Sigmoid colon (tissue), 7 donors: ENCODE data around the gene CD99L2. TPM values are rescaled to one million over a fixed set of nuclear protein-coding genes. Genes with fewer than 3 reads are reported as not detected.

ENCODE experiments used
- DNase-seq: peaks from one replicate; pipeline ENCODE4 v3.0.0-alpha.2; 2019
- H3K27ac ChIP-seq, 4 donors: fragments of 200-600 bp; sonication (generic); one replicate each; pipeline ENCODE4 v1.5.1; 2016 to 2019; ENCODE audit warnings: mild to moderate bottlenecking in 1 of 4
- H3K27me3 ChIP-seq, 3 donors: fragments of 200-600 bp; sonication (generic); one replicate each; pipeline ENCODE4 v1.5.1; 2019; ENCODE audit warnings: mild to moderate bottlenecking in 1 of 3
- H3K36me3 ChIP-seq, 4 donors: fragments of 200-600 bp; sonication (generic); one replicate each; pipeline ENCODE4 v1.5.1; 2016 to 2019
- H3K4me1 ChIP-seq, 4 donors: fragments of 200-600 bp; sonication (generic); one replicate each; pipeline ENCODE4 v1.5.1; 2017 to 2019
- H3K4me3 ChIP-seq, 4 donors: fragments of 200-600 bp; sonication (generic); one replicate each; pipeline ENCODE4 v1.5.1; 2017 to 2019; ENCODE audit warnings: mild to moderate bottlenecking in 2 of 4, moderate library complexity in 1 of 4
- H3K9me3 ChIP-seq, 4 donors: fragments of 200-600 bp in 3 of 4; sonication (generic) in 3 of 4; one replicate each; pipeline versions ENCODE4 v1.5.1 to v1.6.1; 2013 to 2019
- CTCF ChIP-seq, 4 experiments: fragments of 450-650 bp in 3 of 4; fragments of 200-600 bp in 1 of 4; IDR thresholded peaks; one replicate each; pipeline ENCODE4 v1.5.1; 2016 to 2019; ENCODE audit warnings: antibody characterized with exemption in 4 of 4, mild to moderate bottlenecking in 3 of 4, moderate library complexity in 2 of 4
- EP300 ChIP-seq, 4 donors: sonication (generic); formaldehyde crosslinking; IDR thresholded peaks; one replicate each; pipeline ENCODE4 v1.6.1; 2017; ENCODE audit warnings: antibody characterized with exemption in 4 of 4
- POLR2A ChIP-seq, 2 donors: fragments of 450-650 bp; IDR thresholded peaks; one replicate each; pipeline ENCODE4 v1.6.1; 2016; ENCODE audit warnings: antibody characterized with exemption in 2 of 2, mild to moderate bottlenecking in 2 of 2, moderate library complexity in 2 of 2
- POLR2AphosphoS5 ChIP-seq, 4 donors: sonication (generic); formaldehyde crosslinking; IDR thresholded peaks; one replicate each; pipeline ENCODE4 v1.6.1; 2017; ENCODE audit warnings: antibody characterized with exemption in 4 of 4
- WGBS, 2 donors: extraction: QIAGEN DNeasy Blood & Tissue Kit; methylation state at CpG; one replicate each; pipeline ENCODE4 v1.1.7; 2013; 5-methylcytosine and 5-hydroxymethylcytosine counted together
- intact Hi-C: fragments of 100-400 bp; cut with DNase I; formaldehyde crosslinking; loops from one replicate; pipeline ENCODE4 v1.15.1; 2023
- polyA plus RNA-seq, 3 donors: library from polyadenylated mRNA; stranded (reverse); fragments of 200-250 nt; gene quantifications; one replicate each; pipeline ENCODE4 v1.2.3, GENCODE V29; 2013
- total RNA-seq, 4 donors: library from RNA; depleted of rRNA; stranded (reverse); fragments of >200 nt; gene quantifications; one replicate each; pipeline ENCODE4 v1.1.0, GENCODE V29; 2016
- donor health status: healthy with polysubstance abuse.
- donor health status: Bipolar disorder and iron deficiency.
- donor health status: healthy.

Gene CD99L2
- total and polyA plus RNA-seq, 7 donors = 4.8 to 62.6 (median 55.8) TPM

GRCh38 chrX:150907474-150907873 lies 9.0 kb upstream of the CD99L2 start:
- intact Hi-C loops = loop anchor here (10.0 kb wide), 1 partner anchor 177 kb away; no protein-coding TSS in a partner anchor
- H3K4me1 ChIP-seq = no peaks in the 10 kb centered on the region
- H3K27me3 ChIP-seq = no peaks in the 10 kb centered on the region
- no peaks in the 10 kb centered on the region for H3K9me3 ChIP-seq
- H3K36me3 ChIP-seq = no peaks in the 10 kb centered on the region
- no peak overlapping the region for H3K27ac ChIP-seq
- TF ChIP-seq EP300 (IDR thresholded peaks at IDR 0.05) (no peak), CTCF (IDR thresholded peaks at IDR 0.05) (no peak), POLR2AphosphoS5 (IDR thresholded peaks at IDR 0.05) (no peak), POLR2A (IDR thresholded peaks at IDR 0.05) (no peak)
- no peak for DNase-seq
- 88 to 92% methylated on average over 7 of the region's 7 CpGs for WGBS, 2 donors
- no peak overlapping the region for H3K4me3 ChIP-seq

- no peaks in the 10 kb centered on the region for H3K4me1 ChIP-seq
- H3K27me3 ChIP-seq = no peaks in the 10 kb centered on the region
- TF ChIP-seq POLR2A (IDR thresholded peaks at IDR 0.05) = no peak
- TF ChIP-seq CTCF (IDR thresholded peaks at IDR 0.05) = no peak
- no peak for TF ChIP-seq EP300 (IDR thresholded peaks at IDR 0.05)
- TF ChIP-seq POLR2AphosphoS5 (IDR thresholded peaks at IDR 0.05) = no peak
- no peaks in the 10 kb centered on the region for H3K36me3 ChIP-seq
- DNase-seq = no peak
- H3K4me3 ChIP-seq = no peak overlapping the region
- no peak overlapping the region for H3K27ac ChIP-seq
- intact Hi-C loops = loop anchor here (10.0 kb wide), 1 partner anchor 178 kb away; no protein-coding TSS in a partner anchor
- no peaks in the 10 kb centered on the region for H3K9me3 ChIP-seq
- WGBS, 2 donors = 59 to 81% methylated on average over 6 of the region's 6 CpGs
These were observed 8.2 kb upstream of the CD99L2 start for GRCh38 chrX:150906694-150907093.

GRCh38 chrX:150905293-150905692 lies 6.8 kb upstream of the CD99L2 start:
- intact Hi-C loops = loop anchor here (10.0 kb wide), 1 partner anchor 180 kb away; no protein-coding TSS in a partner anchor
- H3K4me3 ChIP-seq = no peak overlapping the region
- H3K27me3 ChIP-seq = no peaks in the 10 kb centered on the region
- H3K36me3 ChIP-seq = no peaks in the 10 kb centered on the region
- 24 to 59% methylated on average over 3 of the region's 3 CpGs for WGBS, 2 donors
- TF ChIP-seq CTCF (IDR thresholded peaks at IDR 0.05) = no peak
- no peak for TF ChIP-seq EP300 (IDR thresholded peaks at IDR 0.05)
- TF ChIP-seq POLR2A (IDR thresholded peaks at IDR 0.05) = no peak
- no peak for TF ChIP-seq POLR2AphosphoS5 (IDR thresholded peaks at IDR 0.05)
- H3K27ac ChIP-seq = no peak overlapping the region
- no peak for DNase-seq
- no peaks in the 10 kb centered on the region for H3K4me1 ChIP-seq
- no peaks in the 10 kb centered on the region for H3K9me3 ChIP-seq

- Histone ChIP-seq H3K9me3 (no peaks in the 10 kb centered on the region), H3K36me3 (no peaks in the 10 kb centered on the region), H3K27ac (no peak overlapping the region), H3K4me3 (no peak overlapping the region), H3K27me3 (no peaks in the 10 kb centered on the region), H3K4me1 (no peaks in the 10 kb centered on the region)
- TF ChIP-seq CTCF (IDR thresholded peaks at IDR 0.05) (no peak), POLR2AphosphoS5 (IDR thresholded peaks at IDR 0.05) (no peak), POLR2A (IDR thresholded peaks at IDR 0.05) (no peak), EP300 (IDR thresholded peaks at IDR 0.05) (no peak)
- DNase-seq = no peak
- intact Hi-C loops = loop anchor here (10.0 kb wide), 1 partner anchor 182 kb away; no protein-coding TSS in a partner anchor
- WGBS, 2 donors = 70 to 77% methylated on average over 6 of the region's 6 CpGs
These were observed 4.6 kb upstream of the CD99L2 start for GRCh38 chrX:150903110-150903508.
